Type B pancreatic cell (in vitro differentiated cells): ENCODE data around the gene RNF115. TPM values are rescaled to one million over a fixed set of nuclear protein-coding genes. Genes with fewer than 3 reads are reported as not detected.

Source experiments
- DNase-seq: peaks from one replicate; pipeline ENCODE4 v3.0.0; 2021; ENCODE audit warnings: mixed read lengths; ENCODE audit not compliant: unreplicated experiment; ENCODE audit errors: extremely low spot score
- H3K27ac Mint-ChIP-seq: 2 replicates; pipeline ENCODE4 v1.8.0; 2021; ENCODE audit warnings: mild to moderate bottlenecking, mixed read lengths
- H3K27me3 Mint-ChIP-seq: 2 replicates; pipeline ENCODE4 v1.8.0; 2021; ENCODE audit warnings: mixed read lengths
- H3K36me3 Mint-ChIP-seq: 2 replicates; pipeline ENCODE4 v1.8.0; 2021; ENCODE audit warnings: mixed read lengths
- H3K4me1 Mint-ChIP-seq: one replicate; pipeline ENCODE4 v1.8.0; 2021; ENCODE audit warnings: mixed read lengths; ENCODE audit not compliant: unreplicated experiment
- H3K4me3 Mint-ChIP-seq: 2 replicates; pipeline ENCODE4 v1.8.0; 2021; ENCODE audit warnings: mild to moderate bottlenecking, mixed read lengths
- H3K9me3 Mint-ChIP-seq: 2 replicates; pipeline ENCODE4 v1.8.0; 2021; ENCODE audit warnings: mixed read lengths
- total RNA-seq: library from RNA; stranded (reverse); gene quantifications from 2 replicates; pipeline ENCODE4 v1.2.1, GENCODE V29; 2021; ENCODE audit warnings: low replicate concordance
- TF ChIP-seq, protein P1 (sequence below): fragments of 200-600 bp; sonication (generic); conservative IDR thresholded peaks from 2 replicates; pipeline ENCODE4 v1.5.0; 2021; ENCODE audit warnings: antibody characterized with exemption, mild to moderate bottlenecking

RNF115 gene
- total RNA-seq, 1 donor from 2014 or later = 10.6 TPM

DNA sequence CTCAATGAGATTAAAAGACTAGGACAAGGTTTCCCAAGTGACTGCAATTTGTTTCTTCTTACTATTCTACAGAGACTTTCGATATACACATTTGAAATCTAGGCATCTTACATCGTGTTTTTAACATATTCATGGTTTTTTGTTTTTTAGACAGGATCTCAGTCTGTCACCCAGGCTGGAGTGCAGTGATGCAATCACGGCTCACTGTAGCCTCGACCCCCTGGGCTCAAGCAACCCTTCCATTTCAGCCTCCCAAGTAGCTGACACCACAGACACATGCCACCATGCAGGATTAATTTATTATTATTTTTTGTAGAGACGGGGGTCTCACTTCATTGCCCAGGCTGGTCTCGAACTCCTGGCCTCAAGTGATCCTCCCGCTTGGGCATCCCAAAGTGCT lies 118.3 kb downstream of the RNF115 start:
- H3K9me3 Mint-ChIP-seq = no peaks in the 10 kb centered on the region
- TF ChIP-seq, protein P1, sequence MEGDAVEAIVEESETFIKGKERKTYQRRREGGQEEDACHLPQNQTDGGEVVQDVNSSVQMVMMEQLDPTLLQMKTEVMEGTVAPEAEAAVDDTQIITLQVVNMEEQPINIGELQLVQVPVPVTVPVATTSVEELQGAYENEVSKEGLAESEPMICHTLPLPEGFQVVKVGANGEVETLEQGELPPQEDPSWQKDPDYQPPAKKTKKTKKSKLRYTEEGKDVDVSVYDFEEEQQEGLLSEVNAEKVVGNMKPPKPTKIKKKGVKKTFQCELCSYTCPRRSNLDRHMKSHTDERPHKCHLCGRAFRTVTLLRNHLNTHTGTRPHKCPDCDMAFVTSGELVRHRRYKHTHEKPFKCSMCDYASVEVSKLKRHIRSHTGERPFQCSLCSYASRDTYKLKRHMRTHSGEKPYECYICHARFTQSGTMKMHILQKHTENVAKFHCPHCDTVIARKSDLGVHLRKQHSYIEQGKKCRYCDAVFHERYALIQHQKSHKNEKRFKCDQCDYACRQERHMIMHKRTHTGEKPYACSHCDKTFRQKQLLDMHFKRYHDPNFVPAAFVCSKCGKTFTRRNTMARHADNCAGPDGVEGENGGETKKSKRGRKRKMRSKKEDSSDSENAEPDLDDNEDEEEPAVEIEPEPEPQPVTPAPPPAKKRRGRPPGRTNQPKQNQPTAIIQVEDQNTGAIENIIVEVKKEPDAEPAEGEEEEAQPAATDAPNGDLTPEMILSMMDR = no peak
- no peak overlapping the region for H3K4me3 Mint-ChIP-seq
- H3K27ac Mint-ChIP-seq = no peak overlapping the region
- peaks cover 10% of the 10 kb centered on the region for H3K27me3 Mint-ChIP-seq
- peaks cover 20% of the 10 kb centered on the region for H3K4me1 Mint-ChIP-seq
- H3K36me3 Mint-ChIP-seq = no peaks in the 10 kb centered on the region
- DNase-seq = no peak

DNA sequence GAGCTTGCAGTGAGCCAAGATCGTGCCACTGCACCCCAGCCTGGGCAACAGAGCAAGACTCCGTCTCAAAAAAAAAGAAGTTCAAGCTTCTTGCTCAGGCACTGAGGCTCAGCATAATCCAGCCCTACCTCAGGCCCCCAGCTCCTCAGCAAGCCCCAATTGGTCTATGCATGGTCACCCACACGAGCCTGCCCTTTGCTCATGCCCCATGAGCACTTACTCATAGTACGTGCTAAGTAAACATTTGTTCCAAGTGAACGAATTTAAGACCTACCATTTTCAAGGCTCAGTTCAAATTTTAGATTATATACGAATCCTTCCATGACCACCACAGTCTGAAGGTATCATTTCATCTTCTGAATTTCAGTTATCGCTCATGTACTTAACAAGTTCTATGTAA lies 121.1 kb downstream of the RNF115 start:
- Mint-ChIP-seq H3K4me3 (no peak overlapping the region), H3K4me1 (peaks cover 14% of the 10 kb centered on the region), H3K27me3 (peaks cover 14% of the 10 kb centered on the region), H3K9me3 (no peaks in the 10 kb centered on the region), H3K27ac (no peak overlapping the region), H3K36me3 (no peaks in the 10 kb centered on the region)
- TF ChIP-seq, protein P1 = no peak
- no peak for DNase-seq

DNA sequence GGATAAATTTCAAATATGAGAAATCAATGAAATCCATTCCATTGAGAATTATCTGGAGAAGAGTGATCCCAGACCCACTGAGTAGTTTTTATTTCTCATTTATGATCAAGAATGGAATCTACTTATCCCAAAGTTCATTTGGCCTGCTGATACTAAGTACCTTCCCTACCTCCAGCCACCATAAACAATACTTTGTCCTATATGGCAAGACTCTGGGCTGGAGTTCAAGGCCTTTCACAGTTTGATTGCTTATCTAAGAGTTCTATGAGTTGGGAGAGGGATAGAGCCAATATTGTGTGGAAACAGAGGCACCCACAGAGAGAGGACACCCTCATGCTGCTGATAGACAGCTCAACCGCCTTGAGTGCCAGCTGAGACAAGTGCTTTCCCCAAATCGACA lies 121.8 kb downstream of the RNF115 start:
- Mint-ChIP-seq H3K4me1 (peaks cover 9% of the 10 kb centered on the region), H3K4me3 (no peak overlapping the region), H3K27me3 (peaks cover 14% of the 10 kb centered on the region), H3K9me3 (no peaks in the 10 kb centered on the region), H3K27ac (no peak overlapping the region), H3K36me3 (no peaks in the 10 kb centered on the region)
- DNase-seq = no peak
- TF ChIP-seq, protein P1 = no peak

DNA sequence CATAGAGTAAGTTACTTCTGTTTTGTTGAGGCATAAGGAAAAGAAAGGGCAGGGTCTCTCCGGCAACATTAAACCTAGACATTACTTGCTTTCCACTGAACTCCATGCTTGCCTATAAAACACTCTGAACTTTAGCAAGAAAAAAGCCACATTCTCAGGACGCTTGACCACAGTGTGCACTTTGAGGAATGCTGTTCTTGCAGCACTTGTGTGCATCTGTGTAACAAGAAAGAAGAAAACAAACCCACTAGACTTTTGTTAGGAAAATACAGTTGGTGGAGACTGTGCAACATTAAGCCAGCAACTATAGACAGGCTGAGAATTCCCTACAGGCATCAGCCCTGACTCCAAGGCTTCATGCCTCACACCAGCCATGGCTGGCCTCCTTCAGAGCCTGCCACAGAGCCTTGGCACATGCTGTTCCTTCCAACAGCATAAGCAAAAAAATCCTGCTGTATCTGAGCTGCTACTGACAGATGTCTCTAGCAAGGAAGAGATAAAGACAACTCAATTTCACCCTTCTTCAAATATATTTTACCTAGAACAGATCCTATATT lies 122.5 kb downstream of the RNF115 start:
- Mint-ChIP-seq H3K27ac (no peak overlapping the region), H3K4me3 (no peak overlapping the region), H3K27me3 (peaks cover 14% of the 10 kb centered on the region), H3K9me3 (no peaks in the 10 kb centered on the region), H3K36me3 (no peaks in the 10 kb centered on the region), H3K4me1 (peaks cover 3% of the 10 kb centered on the region)
- no peak for DNase-seq
- TF ChIP-seq, protein P1 = no peak

DNA sequence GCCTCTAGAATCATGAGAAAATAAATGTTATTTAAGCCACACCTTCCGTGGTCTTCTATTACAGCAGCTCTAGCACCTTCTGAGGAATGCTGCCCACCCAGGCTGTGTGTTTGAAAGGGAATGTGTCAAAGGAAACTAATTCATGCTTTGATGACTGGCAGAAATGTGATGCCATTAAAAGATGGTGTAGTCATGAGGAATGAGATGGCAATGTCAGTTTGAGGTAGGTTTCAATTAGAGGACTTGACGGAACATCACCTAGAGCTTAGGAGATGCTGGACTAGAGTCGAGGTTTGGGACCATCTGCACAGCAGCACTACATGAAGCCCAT lies 127.3 kb downstream of the RNF115 start:
- H3K27me3 Mint-ChIP-seq = peaks cover 13% of the 10 kb centered on the region
- H3K4me1 Mint-ChIP-seq = no peaks in the 10 kb centered on the region
- H3K27ac Mint-ChIP-seq = no peak overlapping the region
- no peaks in the 10 kb centered on the region for H3K36me3 Mint-ChIP-seq
- no peak overlapping the region for H3K4me3 Mint-ChIP-seq
- TF ChIP-seq, protein P1 = no peak
- no peak for DNase-seq
- H3K9me3 Mint-ChIP-seq = no peaks in the 10 kb centered on the region
